ENCODE data around the gene DNAH2.
A peak's percentile ranks its signal among the peaks of the same experiment; 100 is the strongest.

Gene DNAH2

GRCh38 chr17:7823581-7824001 is 106.0 kb downstream of the DNAH2 start:
- DNase-seq: no peak

DNA sequence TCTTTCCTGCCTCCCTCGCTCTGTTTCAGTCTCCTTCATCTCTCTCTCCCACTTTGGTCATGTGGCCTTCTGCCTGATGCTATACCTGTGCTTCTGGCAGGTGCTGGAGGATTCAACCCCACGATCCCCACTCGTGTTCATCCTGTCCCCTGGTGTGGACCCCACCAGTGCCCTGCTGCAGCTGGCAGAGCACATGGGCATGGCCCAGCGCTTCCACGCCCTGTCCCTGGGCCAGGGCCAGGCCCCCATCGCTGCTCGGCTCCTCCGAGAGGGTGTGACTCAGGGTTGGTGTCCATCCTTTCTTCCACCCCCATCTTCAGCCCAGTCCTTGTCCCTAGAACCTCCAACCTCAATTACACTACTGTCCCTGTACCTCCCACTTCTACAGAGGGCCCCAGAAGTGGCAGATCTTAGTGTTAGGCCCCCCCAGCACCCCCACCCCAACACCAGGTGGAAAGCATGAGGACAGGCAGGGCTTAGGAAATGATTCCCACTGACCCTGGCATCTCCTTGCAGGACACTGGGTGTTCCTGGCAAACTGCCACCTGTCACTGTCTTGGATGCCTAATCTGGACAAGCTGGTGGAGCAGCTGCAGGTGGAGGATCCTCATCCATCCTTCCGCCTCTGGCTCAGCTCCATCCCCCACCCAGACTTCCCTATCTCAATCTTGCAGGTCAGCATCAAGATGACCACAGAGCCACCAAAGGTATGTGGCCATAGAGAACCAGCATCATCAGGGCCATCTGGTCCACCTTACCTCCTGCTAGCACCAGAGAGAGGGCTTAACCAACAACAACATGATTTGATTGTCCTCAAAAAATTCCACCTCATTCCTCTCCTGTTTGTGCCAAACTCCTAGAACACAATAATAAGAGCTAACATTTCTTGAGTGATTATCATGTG is 106.7 kb downstream of the DNAH2 start:
- DNase-seq: no peak

- no peak for DNase-seq
These were observed 107.9 kb downstream of the DNAH2 start for GRCh38 chr17:7825206-7825990.

DNA sequence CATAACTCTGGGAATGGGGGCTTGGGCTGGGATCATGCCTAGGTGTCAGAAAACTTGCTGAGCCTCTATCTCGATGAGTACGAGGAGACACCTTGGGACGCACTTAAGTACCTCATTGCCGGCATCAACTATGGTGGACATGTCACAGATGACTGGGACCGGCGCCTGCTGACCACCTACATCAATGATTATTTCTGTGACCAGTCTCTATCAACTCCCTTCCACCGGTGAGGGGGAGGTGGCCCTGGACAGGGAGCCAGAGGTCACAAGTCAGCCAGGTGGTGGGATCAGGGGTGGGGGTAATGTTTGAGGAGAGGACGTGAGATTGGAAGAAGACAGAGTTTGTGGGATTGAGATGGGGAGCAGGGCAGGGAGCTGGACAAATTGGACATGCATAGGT is 113.1 kb downstream of the DNAH2 start:
- no peak for DNase-seq

DNA sequence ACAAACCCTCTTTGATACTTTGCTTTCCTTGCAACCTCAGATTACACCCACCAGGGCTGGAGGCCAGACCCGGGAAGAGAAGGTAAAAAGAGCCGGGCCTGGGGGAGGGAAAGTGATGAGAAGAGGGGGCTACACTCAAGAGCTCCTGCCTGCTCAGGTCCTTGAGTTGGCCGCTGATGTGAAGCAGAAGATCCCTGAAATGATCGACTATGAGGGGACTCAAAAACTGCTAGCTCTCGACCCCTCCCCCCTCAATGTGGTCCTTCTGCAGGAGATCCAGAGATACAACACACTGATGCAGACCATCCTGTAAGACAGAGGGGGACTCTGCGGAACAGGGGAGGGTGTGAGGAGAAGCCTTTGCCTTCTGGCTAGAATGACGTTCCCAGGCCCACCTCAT is 113.7 kb downstream of the DNAH2 start:
- no peak for DNase-seq

DNA sequence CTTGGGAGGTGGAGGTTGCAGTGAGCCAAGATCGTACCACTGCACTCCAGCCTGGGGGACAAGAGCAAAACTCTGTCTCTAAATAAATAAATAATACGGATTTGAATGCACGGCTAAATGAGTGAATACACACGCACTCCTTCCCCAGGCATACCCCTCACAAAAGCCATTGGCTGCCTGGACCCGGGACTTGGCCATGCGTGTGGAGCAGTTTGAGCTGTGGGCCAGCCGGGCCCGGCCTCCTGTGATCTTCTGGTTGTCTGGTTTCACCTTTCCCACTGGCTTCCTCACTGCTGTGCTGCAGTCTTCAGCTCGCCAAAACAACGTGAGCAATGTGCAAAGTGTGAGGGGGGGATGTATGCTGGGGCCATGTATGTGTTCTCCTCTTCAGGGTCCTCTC is 114.9 kb downstream of the DNAH2 start:
- DNase-seq: no peak

DNA sequence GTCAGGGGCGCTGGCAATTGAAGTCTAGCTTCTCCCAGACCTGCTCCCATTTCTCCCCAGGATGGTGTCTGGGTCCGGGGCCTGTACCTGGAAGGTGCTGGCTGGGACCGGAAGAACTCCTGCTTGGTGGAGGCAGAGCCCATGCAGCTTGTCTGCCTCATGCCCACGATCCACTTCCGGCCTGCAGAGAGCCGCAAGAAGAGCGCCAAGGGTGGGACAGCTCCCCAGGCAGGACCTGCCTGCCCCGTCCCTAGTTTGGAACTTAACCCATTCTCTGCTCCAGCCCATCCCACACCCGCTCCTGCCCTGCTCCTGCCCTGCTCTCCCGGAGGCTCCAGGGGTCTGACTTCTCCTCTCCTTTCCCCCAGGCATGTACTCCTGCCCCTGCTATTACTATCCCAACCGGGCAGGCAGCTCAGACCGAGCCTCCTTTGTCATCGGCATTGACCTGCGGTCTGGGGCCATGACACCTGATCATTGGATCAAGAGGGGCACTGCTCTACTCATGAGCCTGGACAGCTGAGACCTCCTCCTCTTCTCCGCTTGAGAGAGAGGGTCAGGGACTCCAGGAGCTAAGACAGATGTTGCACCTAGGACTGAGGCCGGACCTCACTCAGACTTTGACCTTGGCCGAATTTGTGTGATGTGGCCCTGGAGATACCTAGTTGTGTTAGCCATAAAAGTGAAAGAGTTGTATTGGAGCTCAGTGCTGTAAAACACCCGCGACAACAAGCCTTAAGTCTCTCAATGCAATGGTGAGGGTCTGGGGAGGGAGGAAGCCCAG is 115.7 kb downstream of the DNAH2 start:
- DNase-seq: no peak

DNA sequence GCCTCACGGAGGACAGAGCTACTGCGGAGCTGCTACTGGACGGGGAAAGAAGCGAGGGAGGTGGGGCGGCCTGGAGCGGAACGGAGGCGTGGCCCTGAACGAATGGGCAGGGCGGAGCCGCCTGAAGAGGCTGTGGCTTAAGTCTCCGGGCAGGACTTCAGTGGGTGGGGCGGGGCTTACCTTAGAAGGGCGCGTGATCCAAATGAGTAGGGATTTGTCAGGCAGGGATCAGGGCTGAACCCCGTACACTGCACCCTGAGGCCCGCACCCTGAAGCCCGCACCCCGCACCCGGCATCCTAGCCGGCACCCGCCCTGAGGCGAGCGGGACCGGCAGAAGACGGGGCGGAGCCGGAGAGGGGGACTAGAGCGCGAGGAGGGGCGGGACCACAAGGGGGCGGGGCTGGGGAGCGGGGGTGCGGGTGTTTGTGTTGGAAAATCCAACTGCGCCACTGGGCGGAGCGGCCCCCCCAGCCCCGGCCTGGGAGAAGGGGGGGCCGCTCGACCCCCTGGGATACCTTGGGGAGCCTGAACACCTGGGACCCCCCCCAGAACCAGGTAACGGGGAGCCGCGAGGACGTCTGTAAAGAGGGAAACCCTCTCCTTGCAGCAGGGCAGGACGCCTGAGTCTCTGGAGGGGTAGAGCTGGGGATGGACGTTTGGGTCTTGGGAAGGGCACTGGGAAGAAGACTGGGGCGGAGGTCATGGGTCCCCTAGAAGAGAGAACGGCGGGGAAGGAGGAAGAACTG is 116.4 kb downstream of the DNAH2 start, which contains the start of gene KDM6B:
Gene KDM6B (plus strand): TSS at position 423 of the 747 bp plus-strand sequence. CDS start 11,338 bp downstream, outside the sequence.
- DNase-seq: peak; percentile 92

DNA sequence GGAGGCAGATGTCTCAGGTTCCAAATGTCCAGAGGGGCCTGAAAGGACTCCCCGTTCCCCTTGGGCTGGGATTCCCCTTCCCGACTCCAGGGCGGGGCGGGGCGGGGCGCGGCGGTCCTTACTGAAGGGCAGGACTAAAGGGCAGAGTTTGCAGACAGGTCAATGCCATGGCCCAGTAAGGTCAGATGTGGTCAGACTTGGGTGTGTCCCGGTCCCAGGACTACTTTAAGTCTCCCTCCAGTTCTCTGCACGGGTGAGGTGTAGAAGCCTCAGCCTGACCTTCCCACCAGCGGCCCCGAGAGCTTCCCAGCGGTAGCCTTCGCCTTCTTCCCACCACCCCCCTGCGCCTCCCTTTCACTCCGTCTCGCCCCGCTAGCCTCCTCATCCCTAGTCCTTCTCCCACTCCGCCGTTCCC is 117.0 kb downstream of the DNAH2 start:
- DNase-seq: peak; percentile 85

- peak; percentile 97 for DNase-seq
These were observed 117.6 kb downstream of the DNAH2 start for GRCh38 chr17:7834957-7835813.

GRCh38 chr17:7835814-7836595 is 118.5 kb downstream of the DNAH2 start:
- DNase-seq: no peak

GRCh38 chr17:7836596-7837407 is 119.3 kb downstream of the DNAH2 start:
- DNase-seq: peak; percentile 89

- no peak for DNase-seq
These were observed 120.0 kb downstream of the DNAH2 start for GRCh38 chr17:7837408-7838088.

GRCh38 chr17:7838090-7839075 is 120.8 kb downstream of the DNAH2 start:
- peak; percentile 61 for DNase-seq

- DNase-seq: peak; percentile 52
These were observed 121.8 kb downstream of the DNAH2 start for GRCh38 chr17:7839190-7839875.

DNA sequence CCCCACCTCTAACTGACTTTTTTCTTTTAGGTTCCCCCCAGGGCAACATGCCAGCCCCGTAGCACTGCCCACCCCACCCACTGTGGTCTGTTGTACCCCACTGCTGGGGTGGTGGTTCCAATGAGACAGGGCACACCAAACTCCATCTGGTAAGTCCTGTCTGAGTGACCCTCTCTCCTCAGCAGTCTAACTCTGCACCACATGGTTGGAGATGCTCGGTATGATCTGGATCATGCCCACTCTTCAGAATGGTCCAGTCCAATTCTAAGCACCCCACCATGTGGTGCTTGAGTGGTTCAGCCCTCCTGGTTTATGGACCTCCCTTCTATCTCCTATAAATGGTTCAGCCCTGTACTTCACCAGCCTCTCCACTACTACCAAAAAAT is 122.3 kb downstream of the DNAH2 start:
- DNase-seq: no peak

DNA sequence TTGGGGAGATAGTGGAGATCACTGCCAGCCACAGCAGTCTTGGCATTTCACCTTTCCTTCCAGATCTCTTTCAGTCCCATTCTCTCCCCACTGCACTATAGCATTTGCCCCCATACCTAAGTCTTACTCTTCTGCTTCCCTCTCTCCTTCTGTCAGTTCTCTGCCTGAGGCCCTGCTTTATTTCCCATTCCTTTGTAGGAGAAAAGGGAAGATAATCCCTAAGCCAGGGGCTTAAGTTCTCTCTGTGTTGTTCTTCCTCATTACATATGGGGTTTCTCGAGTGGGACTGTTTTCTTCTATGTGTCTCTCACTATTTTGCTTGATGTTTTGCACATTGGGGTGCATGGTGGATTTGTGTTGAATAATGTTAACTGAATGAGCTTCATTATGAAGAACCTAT is 122.9 kb downstream of the DNAH2 start:
- no peak for DNase-seq
